Keratinocyte (primary cell): ENCODE results near the gene ARID1B.

Experiments
- CTCF ChIP-seq, 3 experiments: IDR thresholded peaks in 1 of 3; conservative IDR thresholded peaks in 1 of 3; optimal IDR thresholded peaks in 1 of 3; 2 replicates in 2 of 3; 3 replicates in 1 of 3; pipeline versions ENCODE3 to v1.5.1; 2011; ENCODE audit warnings: low read length in 3 of 3, mild to moderate bottlenecking in 3 of 3, moderate library complexity in 2 of 3, control low read depth in 1 of 3, inconsistent platforms in 1 of 3; ENCODE audit not compliant: insufficient read depth in 2 of 3; ENCODE audit errors: extremely low read depth in 1 of 3
- EZH2 ChIP-seq: IDR thresholded peaks from one replicate; pipeline ENCODE4 v1.6.1; 2012; ENCODE audit warnings: inconsistent platforms, mild to moderate bottlenecking, low read length, moderate library complexity

GRCh38 chr6:157188213-157188612 is 411.0 kb downstream of the ARID1B start:
- no peak for TF ChIP-seq CTCF (optimal IDR thresholded peaks at IDR 0.05 in 1 of 3, IDR thresholded peaks at IDR 0.05 in 1 of 3, conservative IDR thresholded peaks at IDR 0.05 in 1 of 3; ENCODE audit: extremely low read depth in 1 of 3, insufficient read depth in 2 of 3, low read length in 3 of 3)
- no peak for TF ChIP-seq EZH2
